Superior temporal gyrus (tissue), 1 donor: ENCODE data around the gene KIFBP.

Source experiments
- DNase-seq: peaks from one replicate; pipeline ENCODE4 v3.0.0-alpha.2; 2016; ENCODE audit errors: extremely low spot score

Gene KIFBP

GRCh38 chr10:69051303-69051702 lies 62.7 kb downstream of the KIFBP start:
- DNase-seq: no peak

GRCh38 chr10:69051710-69052487 lies 63.3 kb downstream of the KIFBP start:
- no peak for DNase-seq

- DNase-seq: no peak
Observed at GRCh38 chr10:69052736-69053135, 64.1 kb downstream of the KIFBP start.

- DNase-seq: no peak
Observed at GRCh38 chr10:69055241-69055640, 66.6 kb downstream of the KIFBP start.

GRCh38 chr10:69056129-69056528 lies 67.5 kb downstream of the KIFBP start:
- DNase-seq: no peak

GRCh38 chr10:69056536-69057260 lies 68.1 kb downstream of the KIFBP start:
- DNase-seq: no peak

GRCh38 chr10:69057261-69057950 lies 68.8 kb downstream of the KIFBP start:
- no peak for DNase-seq

GRCh38 chr10:69057951-69058297 lies 69.3 kb downstream of the KIFBP start:
- no peak for DNase-seq

- DNase-seq: no peak
Observed at GRCh38 chr10:69060127-69060798, 71.7 kb downstream of the KIFBP start.

- DNase-seq: peak; percentile 40
Observed at GRCh38 chr10:69061305-69062161, 72.9 kb downstream of the KIFBP start.

- DNase-seq: no peak
Observed at GRCh38 chr10:69062901-69063300, 74.3 kb downstream of the KIFBP start.

GRCh38 chr10:69064762-69065328 lies 76.2 kb downstream of the KIFBP start:
- no peak for DNase-seq

- no peak for DNase-seq
Observed at GRCh38 chr10:69065406-69066361, 77.1 kb downstream of the KIFBP start.
